Parathyroid adenoma (tissue), 2 donors: ENCODE data around the gene TEX22.

Experiments
- H2AFZ ChIP-seq: fragments of 300-600 bp; sonication (generic); one replicate; pipeline ENCODE4 v1.7.0; 2017; ENCODE audit warnings: antibody characterized with exemption, mild to moderate bottlenecking
- H3K27ac ChIP-seq: fragments of 300-600 bp; sonication (generic); one replicate; pipeline ENCODE4 v1.7.0; 2017
- H3K27me3 ChIP-seq: fragments of 300-600 bp; sonication (generic); one replicate; pipeline ENCODE4 v1.7.0; 2017; ENCODE audit warnings: low read length; ENCODE audit not compliant: control insufficient read depth, insufficient read depth
- H3K36me3 ChIP-seq: fragments of 300-600 bp; sonication (generic); one replicate; pipeline ENCODE4 v1.7.0; 2017; ENCODE audit warnings: low read length; ENCODE audit not compliant: control insufficient read depth, insufficient read depth
- H3K4me1 ChIP-seq: fragments of 300-600 bp; sonication (generic); one replicate; pipeline ENCODE4 v1.7.0; 2017; ENCODE audit warnings: control low read depth
- H3K4me2 ChIP-seq: fragments of 300-600 bp; sonication (generic); one replicate; pipeline ENCODE4 v1.7.0; 2017; ENCODE audit warnings: low read length
- H3K4me3 ChIP-seq: fragments of 300-600 bp; sonication (generic); one replicate; pipeline ENCODE4 v1.7.0; 2017; ENCODE audit warnings: low read depth, low read length
- H3K79me2 ChIP-seq: fragments of 300-600 bp; sonication (generic); one replicate; pipeline ENCODE4 v1.7.0; 2017; ENCODE audit warnings: control low read depth
- H3K9ac ChIP-seq: fragments of 300-600 bp; sonication (generic); one replicate; pipeline ENCODE4 v1.7.0; 2017; ENCODE audit warnings: mild to moderate bottlenecking
- H3K9me3 ChIP-seq: fragments of 300-600 bp; sonication (generic); one replicate; pipeline ENCODE4 v1.7.0; 2017; ENCODE audit warnings: low read length; ENCODE audit not compliant: control insufficient read depth
- TF ChIP-seq, protein P1 (sequence below): fragments of 300-600 bp; sonication (generic); IDR thresholded peaks from one replicate; pipeline ENCODE4 v1.7.0; 2017; ENCODE audit warnings: antibody characterized with exemption, mild to moderate bottlenecking
- donor health status: primary hyperparathyroidism.

TEX22 gene

DNA sequence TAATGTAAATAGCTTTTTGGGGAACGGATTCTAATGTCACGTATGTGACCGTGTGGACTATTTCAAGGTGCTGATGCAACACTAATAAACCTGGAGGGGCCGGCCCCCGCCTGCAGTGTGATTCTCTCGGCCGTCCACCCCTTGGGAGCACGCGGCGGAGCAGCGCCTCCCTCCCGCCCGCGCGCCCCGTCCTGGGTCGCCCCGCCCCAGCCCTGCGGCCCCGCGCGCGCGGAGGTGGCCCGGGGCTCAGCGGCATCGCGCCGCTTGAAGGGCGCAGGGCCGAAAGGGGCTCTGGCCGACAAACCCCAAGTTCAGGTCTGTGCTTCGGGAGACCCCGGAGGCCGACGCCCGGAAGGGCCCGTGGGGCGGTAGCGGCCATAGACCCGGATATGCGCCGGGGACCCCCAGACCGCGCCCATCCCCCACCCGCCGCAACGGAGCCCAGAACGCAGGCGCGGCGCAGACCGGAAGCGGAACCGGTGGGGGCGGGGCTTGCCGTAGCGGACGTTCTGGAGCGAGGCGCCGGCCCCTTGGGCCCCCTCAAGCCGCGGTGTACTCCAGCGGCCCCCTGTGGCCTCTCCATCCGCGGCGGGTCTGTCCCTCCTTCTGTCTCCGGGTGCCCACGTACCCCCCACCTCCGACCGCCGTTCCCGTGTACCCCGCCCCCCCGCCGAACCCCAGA lies at the start of gene TEX22:
Gene TEX22 (plus strand): TSS at position 495 of the 682 bp plus-strand sequence. CDS start 803 bp downstream, outside the sequence.
- H3K4me3 ChIP-seq = peak within 1 kb of the TSS; percentile 80
- peak within 1 kb of the TSS; percentile 95 for H2AFZ ChIP-seq
- H3K4me2 ChIP-seq = peak within 1 kb of the TSS; percentile 94
- no peaks in the 10 kb centered on the region for H3K36me3 ChIP-seq
- H3K9me3 ChIP-seq = no peaks in the 10 kb centered on the region
- H3K9ac ChIP-seq = peak within 1 kb of the TSS; percentile 94
- TF ChIP-seq, protein P1, sequence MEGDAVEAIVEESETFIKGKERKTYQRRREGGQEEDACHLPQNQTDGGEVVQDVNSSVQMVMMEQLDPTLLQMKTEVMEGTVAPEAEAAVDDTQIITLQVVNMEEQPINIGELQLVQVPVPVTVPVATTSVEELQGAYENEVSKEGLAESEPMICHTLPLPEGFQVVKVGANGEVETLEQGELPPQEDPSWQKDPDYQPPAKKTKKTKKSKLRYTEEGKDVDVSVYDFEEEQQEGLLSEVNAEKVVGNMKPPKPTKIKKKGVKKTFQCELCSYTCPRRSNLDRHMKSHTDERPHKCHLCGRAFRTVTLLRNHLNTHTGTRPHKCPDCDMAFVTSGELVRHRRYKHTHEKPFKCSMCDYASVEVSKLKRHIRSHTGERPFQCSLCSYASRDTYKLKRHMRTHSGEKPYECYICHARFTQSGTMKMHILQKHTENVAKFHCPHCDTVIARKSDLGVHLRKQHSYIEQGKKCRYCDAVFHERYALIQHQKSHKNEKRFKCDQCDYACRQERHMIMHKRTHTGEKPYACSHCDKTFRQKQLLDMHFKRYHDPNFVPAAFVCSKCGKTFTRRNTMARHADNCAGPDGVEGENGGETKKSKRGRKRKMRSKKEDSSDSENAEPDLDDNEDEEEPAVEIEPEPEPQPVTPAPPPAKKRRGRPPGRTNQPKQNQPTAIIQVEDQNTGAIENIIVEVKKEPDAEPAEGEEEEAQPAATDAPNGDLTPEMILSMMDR = no peak
- no peaks in the 10 kb centered on the region for H3K79me2 ChIP-seq
- peak within 1 kb of the TSS; percentile 68 for H3K27ac ChIP-seq
- H3K27me3 ChIP-seq = no peaks in the 10 kb centered on the region
- peaks cover 8% of the 10 kb centered on the region for H3K4me1 ChIP-seq

DNA sequence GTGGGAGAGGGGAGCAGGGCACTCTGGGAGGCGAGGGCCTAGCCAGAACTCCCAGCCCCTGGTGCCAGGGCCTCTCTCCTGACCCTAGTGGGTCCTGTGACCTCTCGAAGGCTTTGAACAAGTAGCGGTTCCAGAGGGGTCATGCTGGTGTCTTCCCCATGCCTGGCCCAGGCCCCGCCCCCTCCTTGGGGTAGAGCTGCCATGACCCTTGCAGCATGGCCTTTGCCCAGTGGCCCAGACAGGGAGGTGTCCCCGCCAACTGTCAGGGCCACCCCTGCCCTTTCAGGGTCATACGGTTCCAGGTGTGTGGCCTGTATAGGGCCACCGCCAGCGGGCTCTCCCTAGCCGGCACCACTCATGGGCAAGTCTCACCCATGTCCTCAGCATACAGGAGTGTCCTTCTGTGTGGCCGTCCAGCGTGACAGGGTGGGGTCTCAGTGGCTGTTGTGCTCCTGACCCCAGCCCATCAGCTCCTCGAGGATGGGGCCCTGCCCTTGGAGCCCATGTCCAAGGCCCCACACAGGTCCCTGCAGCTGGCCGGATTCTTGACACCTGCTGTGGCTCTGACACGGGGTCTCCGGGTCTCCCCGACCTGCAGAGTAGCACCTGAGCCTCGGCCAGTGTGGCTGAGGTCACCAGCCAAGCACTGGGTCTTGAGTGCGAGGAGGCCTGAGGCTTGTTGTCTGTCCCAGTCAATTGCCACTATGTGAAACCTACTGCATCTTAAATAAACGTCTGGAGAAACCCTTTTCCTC lies 49.2 kb upstream of the TEX22 start:
- peaks cover 5% of the 10 kb centered on the region for H3K79me2 ChIP-seq
- H2AFZ ChIP-seq = no peak overlapping the region
- no peak overlapping the region for H3K9ac ChIP-seq
- H3K27me3 ChIP-seq = no peaks in the 10 kb centered on the region
- TF ChIP-seq, protein P1 = no peak
- H3K9me3 ChIP-seq = no peaks in the 10 kb centered on the region
- H3K36me3 ChIP-seq = no peaks in the 10 kb centered on the region
- no peak overlapping the region for H3K27ac ChIP-seq
- peaks cover 3% of the 10 kb centered on the region for H3K4me1 ChIP-seq
- H3K4me3 ChIP-seq = no peak overlapping the region
- H3K4me2 ChIP-seq = no peak overlapping the region

DNA sequence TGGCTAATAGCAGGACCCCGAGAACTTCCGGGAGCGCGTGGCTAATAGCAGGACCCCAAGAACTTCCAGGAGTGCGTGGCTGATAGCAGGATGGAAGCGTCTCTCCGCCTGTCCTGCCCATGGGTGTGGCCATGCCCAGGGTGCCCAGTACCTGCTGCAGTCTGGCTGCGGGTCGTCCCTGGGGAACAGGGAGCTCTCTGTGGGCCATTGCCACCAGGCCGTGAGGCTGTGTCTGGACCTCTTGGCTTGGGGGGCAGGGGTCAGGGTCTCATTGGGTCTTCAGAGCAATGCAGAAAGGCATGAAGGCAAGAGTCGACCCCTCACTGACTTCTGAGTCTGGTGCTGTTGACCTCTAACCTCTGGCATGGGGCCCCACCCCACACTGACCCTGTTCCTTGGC lies 48.3 kb upstream of the TEX22 start:
- TF ChIP-seq, protein P1 = no peak
- Histone ChIP-seq H3K9me3 (no peaks in the 10 kb centered on the region), H3K4me1 (peaks cover 3% of the 10 kb centered on the region), H2AFZ (no peak overlapping the region), H3K9ac (no peak overlapping the region), H3K36me3 (no peaks in the 10 kb centered on the region), H3K4me3 (no peak overlapping the region), H3K4me2 (no peak overlapping the region), H3K79me2 (no peaks in the 10 kb centered on the region), H3K27ac (no peak overlapping the region), H3K27me3 (no peaks in the 10 kb centered on the region)

DNA sequence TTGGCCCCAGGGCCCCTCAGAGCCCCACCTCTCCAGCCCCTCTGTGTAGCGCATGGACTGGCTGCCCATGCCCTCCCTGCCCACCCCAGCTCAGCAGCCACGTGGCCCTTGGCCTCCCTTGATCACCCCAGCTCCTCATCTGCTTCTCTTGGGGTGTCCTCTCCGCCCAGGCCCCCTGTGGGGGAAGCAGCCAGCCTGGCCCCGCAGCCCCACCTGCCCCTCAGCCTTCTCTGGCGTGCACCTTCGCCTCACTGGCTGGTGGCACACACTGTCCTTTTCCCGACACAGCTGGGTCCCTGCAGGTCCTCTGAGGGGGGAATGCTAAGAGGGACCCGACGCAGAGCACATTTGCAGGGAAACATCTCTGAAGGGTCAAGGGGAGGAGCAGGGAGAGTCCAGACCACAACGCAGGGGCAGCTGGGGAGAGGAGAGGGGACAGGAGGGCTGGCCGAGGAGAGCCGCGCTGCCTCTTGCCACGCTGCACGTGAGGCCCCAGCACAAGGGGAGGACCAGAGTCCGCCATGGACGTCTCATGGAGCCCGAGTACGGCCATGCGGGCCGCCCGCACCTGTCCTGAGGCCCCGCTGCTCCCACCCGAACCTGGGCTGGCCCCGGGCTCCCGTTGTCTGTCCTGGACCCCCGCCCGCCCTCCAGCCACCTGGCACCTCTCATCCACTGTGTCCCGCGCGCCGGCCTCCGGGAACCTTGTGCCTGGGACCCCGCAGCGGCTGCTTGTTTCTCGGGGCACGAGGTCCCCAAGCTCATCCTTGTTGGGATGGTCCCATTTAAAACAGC lies 47.7 kb upstream of the TEX22 start:
- Histone ChIP-seq H3K27me3 (no peaks in the 10 kb centered on the region), H2AFZ (no peak overlapping the region), H3K27ac (no peak overlapping the region), H3K9ac (no peak overlapping the region), H3K9me3 (no peaks in the 10 kb centered on the region), H3K79me2 (peaks cover 4% of the 10 kb centered on the region), H3K4me3 (no peak overlapping the region), H3K4me2 (no peak overlapping the region), H3K36me3 (no peaks in the 10 kb centered on the region), H3K4me1 (peaks cover 3% of the 10 kb centered on the region)
- TF ChIP-seq, protein P1 = no peak
